WI38 (cell line): ENCODE data around the gene RAB27A.

Experiments
- H3K4me3 ChIP-seq: 2 replicates; pipeline ENCODE4 v1.5.1; 2011; ENCODE audit warnings: low read depth, mild to moderate bottlenecking, control low read depth, low read length
- CTCF ChIP-seq: IDR thresholded peaks from 2 replicates; pipeline ENCODE4 v1.5.1; 2012; ENCODE audit warnings: low read depth, mild to moderate bottlenecking, control low read depth, low read length

The RAB27A gene

GRCh38 chr15:55279746-55280351, 9.8 kb downstream of the RAB27A start:
- H3K4me3 ChIP-seq: no peak overlapping the region
- no peak for TF ChIP-seq CTCF

GRCh38 chr15:55279100-55279745, 10.4 kb downstream of the RAB27A start:
- H3K4me3 ChIP-seq: no peak overlapping the region
- TF ChIP-seq CTCF: no peak

GRCh38 chr15:55277715-55278114, 11.9 kb downstream of the RAB27A start:
- no peak for TF ChIP-seq CTCF
- H3K4me3 ChIP-seq: no peak overlapping the region

- H3K4me3 ChIP-seq: no peak overlapping the region
- no peak for TF ChIP-seq CTCF
Observed at GRCh38 chr15:55277116-55277564, 12.5 kb downstream of the RAB27A start.

- no peak overlapping the region for H3K4me3 ChIP-seq
- TF ChIP-seq CTCF: no peak
Observed at GRCh38 chr15:55276324-55276723, 13.3 kb downstream of the RAB27A start.

GRCh38 chr15:55270291-55270690, 19.3 kb downstream of the RAB27A start:
- no peak for TF ChIP-seq CTCF
- H3K4me3 ChIP-seq: no peak overlapping the region

- TF ChIP-seq CTCF: no peak
- H3K4me3 ChIP-seq: no peak overlapping the region
Observed at GRCh38 chr15:55268176-55268695, 21.4 kb downstream of the RAB27A start.
